MCF 10A (cell line): ENCODE data around the gene SPATS2L. TPM values are rescaled to one million over a fixed set of nuclear protein-coding genes. Genes with fewer than 3 reads are reported as not detected.

Experiments
- BruUV-seq: library from RNA; stranded (reverse); fragments of 400-500 nt; replicated peaks from 2 replicates; lab custom pipeline; 2021; lab: Mats Ljungman, UMichigan
- CTCF ChIA-PET: fragments of 300-600 bp; sonication (Branson Sonifier 250); formaldehyde crosslinking; extraction: SDS; loops from one replicate; lab custom pipeline; 2021; ENCODE audit warnings: antibody characterized with exemption, inconsistent platforms; lab: Yijun Ruan, JAX
- POLR2A ChIA-PET: fragments of 300-600, 350-650 bp; sonication (Branson Sonifier 250); formaldehyde crosslinking; extraction: SDS; loops from one replicate; lab custom pipeline; 2020; ENCODE audit warnings: antibody characterized with exemption, inconsistent platforms; lab: Yijun Ruan, JAX
- DNase-seq: peaks from one replicate; pipeline ENCODE4 v3.0.0-alpha.2; 2018; ENCODE audit not compliant: unreplicated experiment
- H3K27ac Mint-ChIP-seq: one replicate; pipeline ENCODE4 v1.8.0; 2022; ENCODE audit warnings: mild to moderate bottlenecking, low read depth, mixed read lengths; ENCODE audit not compliant: unreplicated experiment
- H3K27me3 Mint-ChIP-seq: one replicate; pipeline ENCODE4 v1.8.0; 2022; ENCODE audit warnings: mixed read lengths; ENCODE audit not compliant: insufficient read depth, unreplicated experiment
- H3K36me3 Mint-ChIP-seq: one replicate; pipeline ENCODE4 v1.8.0; 2022; ENCODE audit warnings: mild to moderate bottlenecking, moderate library complexity, mixed read lengths; ENCODE audit not compliant: insufficient read depth, unreplicated experiment
- H3K4me1 Mint-ChIP-seq: one replicate; pipeline ENCODE4 v1.8.0; 2022; ENCODE audit warnings: mixed read lengths; ENCODE audit not compliant: insufficient read depth, unreplicated experiment
- H3K4me3 Mint-ChIP-seq: one replicate; pipeline ENCODE4 v1.8.0; 2022; ENCODE audit warnings: mild to moderate bottlenecking, moderate library complexity, mixed read lengths; ENCODE audit not compliant: unreplicated experiment
- H3K9me3 Mint-ChIP-seq: one replicate; pipeline ENCODE4 v1.8.0; 2022; ENCODE audit warnings: mixed read lengths; ENCODE audit not compliant: unreplicated experiment
- intact Hi-C: fragments of 100-400 bp; cut with micrococcal nuclease; formaldehyde crosslinking; loops from 2 replicates; pipeline ENCODE4 v1.14.1; 2022
- total RNA-seq: library from RNA; stranded (reverse); gene quantifications from 2 replicates; pipeline ENCODE4 v1.2.3, GENCODE V29; 2022
- TF ChIP-seq, protein P1 (sequence below): fragments of 200-600 bp; IDR thresholded peaks from one replicate; pipeline ENCODE4 v1.8.0; 2022; ENCODE audit warnings: antibody characterized with exemption, mild to moderate bottlenecking; ENCODE audit not compliant: unreplicated experiment

The SPATS2L gene
- total RNA-seq, 1 experiment from 2014 or later: 68.3 TPM

DNA sequence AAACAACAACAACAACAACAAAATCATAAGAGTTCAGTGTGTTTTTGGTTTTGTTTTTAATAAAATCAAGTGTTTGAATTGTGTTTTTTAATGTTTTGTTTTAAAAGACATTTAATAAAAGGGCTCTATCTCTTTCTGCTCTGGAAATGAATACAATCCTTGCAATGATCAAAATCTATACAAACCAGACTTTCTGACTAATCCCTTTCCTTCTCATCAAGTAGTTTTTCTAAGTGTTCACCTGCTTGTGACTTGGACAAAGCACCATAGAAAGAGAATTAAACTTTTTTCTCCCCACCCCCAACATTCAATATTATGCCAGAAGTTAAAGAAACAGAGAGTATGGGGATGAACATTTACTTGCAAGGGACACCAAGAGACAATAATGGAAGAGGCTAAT lies 142.0 kb downstream of the SPATS2L start:
- intact Hi-C loops: no loop called here
- Mint-ChIP-seq H3K36me3 (peaks cover 18% of the 10 kb centered on the region), H3K9me3 (no peaks in the 10 kb centered on the region), H3K4me1 (no peaks in the 10 kb centered on the region), H3K27ac (no peak overlapping the region), H3K4me3 (no peak overlapping the region), H3K27me3 (no peaks in the 10 kb centered on the region)
- CTCF ChIA-PET: interaction anchor here (0.7 kb wide), 1 partner anchor 96 kb away, joined by 4 read pairs; no protein-coding TSS in a partner anchor
- no TSS peak for BruUV-seq
- TF ChIP-seq, protein P1, sequence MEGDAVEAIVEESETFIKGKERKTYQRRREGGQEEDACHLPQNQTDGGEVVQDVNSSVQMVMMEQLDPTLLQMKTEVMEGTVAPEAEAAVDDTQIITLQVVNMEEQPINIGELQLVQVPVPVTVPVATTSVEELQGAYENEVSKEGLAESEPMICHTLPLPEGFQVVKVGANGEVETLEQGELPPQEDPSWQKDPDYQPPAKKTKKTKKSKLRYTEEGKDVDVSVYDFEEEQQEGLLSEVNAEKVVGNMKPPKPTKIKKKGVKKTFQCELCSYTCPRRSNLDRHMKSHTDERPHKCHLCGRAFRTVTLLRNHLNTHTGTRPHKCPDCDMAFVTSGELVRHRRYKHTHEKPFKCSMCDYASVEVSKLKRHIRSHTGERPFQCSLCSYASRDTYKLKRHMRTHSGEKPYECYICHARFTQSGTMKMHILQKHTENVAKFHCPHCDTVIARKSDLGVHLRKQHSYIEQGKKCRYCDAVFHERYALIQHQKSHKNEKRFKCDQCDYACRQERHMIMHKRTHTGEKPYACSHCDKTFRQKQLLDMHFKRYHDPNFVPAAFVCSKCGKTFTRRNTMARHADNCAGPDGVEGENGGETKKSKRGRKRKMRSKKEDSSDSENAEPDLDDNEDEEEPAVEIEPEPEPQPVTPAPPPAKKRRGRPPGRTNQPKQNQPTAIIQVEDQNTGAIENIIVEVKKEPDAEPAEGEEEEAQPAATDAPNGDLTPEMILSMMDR: no peak
- POLR2A ChIA-PET: interaction anchor here (0.6 to 1.1 kb wide), 2 partner anchors 51 to 64 kb away, joined by 3 read pairs; no protein-coding TSS in a partner anchor
- DNase-seq: no peak

DNA sequence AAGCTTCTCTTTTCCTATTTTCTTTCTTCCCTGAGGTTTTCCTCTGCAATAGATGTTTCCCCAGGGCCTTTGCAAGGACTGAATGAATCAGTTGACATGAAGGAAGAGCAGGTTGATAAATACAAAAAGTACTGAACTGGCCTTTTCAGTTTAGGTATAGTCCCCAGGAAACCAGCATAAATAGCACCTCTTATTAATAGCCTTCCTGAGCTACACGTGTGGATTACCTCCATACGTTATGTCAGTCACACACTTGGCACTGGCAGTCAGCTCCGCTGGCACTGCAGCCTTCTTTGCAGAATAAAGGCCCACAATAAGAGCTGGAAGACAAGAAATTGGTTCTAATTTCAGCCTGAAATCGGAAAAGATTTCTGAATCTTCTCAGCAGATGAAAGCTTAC lies 142.7 kb downstream of the SPATS2L start:
- ChIA-PET POLR2A (interaction anchor here (0.6 to 1.1 kb wide), 2 partner anchors 51 to 64 kb away, joined by 3 read pairs; no protein-coding TSS in a partner anchor), CTCF (interaction anchor here (0.6 to 1.3 kb wide), 3 partner anchors 27 to 509 kb away, joined by 4 read pairs; no protein-coding TSS in a partner anchor)
- no peak for DNase-seq
- Mint-ChIP-seq H3K27ac (no peak overlapping the region), H3K4me1 (no peaks in the 10 kb centered on the region), H3K9me3 (no peaks in the 10 kb centered on the region), H3K36me3 (peaks cover 11% of the 10 kb centered on the region), H3K27me3 (no peaks in the 10 kb centered on the region), H3K4me3 (no peak overlapping the region)
- BruUV-seq: no TSS peak
- TF ChIP-seq, protein P1: no peak
- intact Hi-C loops: no loop called here

- H3K4me3 Mint-ChIP-seq: no peak overlapping the region
- TF ChIP-seq, protein P1: no peak
- H3K27me3 Mint-ChIP-seq: no peaks in the 10 kb centered on the region
- no peak overlapping the region for H3K27ac Mint-ChIP-seq
- peaks cover 5% of the 10 kb centered on the region for H3K4me1 Mint-ChIP-seq
- intact Hi-C loops: no loop called here
- DNase-seq: no peak
- H3K36me3 Mint-ChIP-seq: peaks cover 11% of the 10 kb centered on the region
- H3K9me3 Mint-ChIP-seq: no peaks in the 10 kb centered on the region
- POLR2A ChIA-PET: interaction anchor here (0.6 kb wide), 1 partner anchor 137 kb away, joined by 3 read pairs; no protein-coding TSS in a partner anchor
- no TSS peak for BruUV-seq
- CTCF ChIA-PET: interaction anchor here (0.9 to 1.3 kb wide), 4 partner anchors 20 to 91 kb away, joined by 3 to 4 read pairs (median 4); no protein-coding TSS in a partner anchor
These were observed 143.8 kb downstream of the SPATS2L start for GRCh38 chr2:200450288-200450687.

GRCh38 chr2:200451511-200451910 lies 145.0 kb downstream of the SPATS2L start:
- POLR2A ChIA-PET: no interaction called here
- no TSS peak for BruUV-seq

More at GRCh38 chr2:200451511-200451910, 145.0 kb downstream of the SPATS2L start:
- Mint-ChIP-seq H3K27ac (no peak overlapping the region), H3K4me1 (peaks cover 10% of the 10 kb centered on the region), H3K4me3 (no peak overlapping the region), H3K36me3 (peaks cover 8% of the 10 kb centered on the region), H3K27me3 (no peaks in the 10 kb centered on the region), H3K9me3 (no peaks in the 10 kb centered on the region)
- no peak for DNase-seq
- CTCF ChIA-PET: interaction anchor here (1.0 kb wide), 1 partner anchor 19 kb away, joined by 4 read pairs; no protein-coding TSS in a partner anchor
- TF ChIP-seq, protein P1: no peak
- intact Hi-C loops: no loop called here
